NK-92 (cell line): Measurements from ENCODE around the gene TP63.
"Not testable (repeated sequence)": the region's sequence is repeated elsewhere in the genome, so short reads cannot be mapped to it uniquely, and the experiment has no call there.

ENCODE experiments used
- DNase-seq: peaks from one replicate; lab custom pipeline; 2025; ENCODE audit not compliant: unreplicated experiment; lab: John Stamatoyannopoulos, UW

The TP63 gene

GRCh38 chr3:189631373-189631408 is at the start of gene TP63:
Gene TP63 (plus strand): TSS chr3:189631389. CDS start chr3:189631516, 127 bp downstream.
- no peak for DNase-seq

GRCh38 chr3:189582179-189582578 is 49.0 kb upstream of the TP63 start:
- DNase-seq = no peak

DNA sequence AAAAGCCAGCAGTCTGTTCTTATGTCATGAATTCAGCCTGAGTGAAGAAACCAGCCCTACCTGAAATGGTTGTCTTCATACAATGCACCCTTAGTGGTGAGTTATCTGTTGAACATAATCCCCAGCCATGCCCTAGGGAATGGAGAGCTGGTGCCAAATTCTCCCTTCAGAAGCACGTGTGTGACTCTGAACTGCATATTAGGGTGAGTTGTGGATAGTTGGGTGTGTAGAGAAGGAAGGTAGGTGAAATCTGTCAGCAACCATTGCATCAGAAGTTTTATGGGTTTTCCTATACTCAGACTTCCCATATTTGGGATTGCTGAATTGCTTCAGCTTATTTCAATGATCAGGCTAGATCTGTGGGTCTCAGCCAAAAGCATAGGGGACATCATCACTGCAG is 46.5 kb upstream of the TP63 start:
- no peak for DNase-seq

GRCh38 chr3:189586941-189587663 is 44.1 kb upstream of the TP63 start:
- no peak for DNase-seq

DNA sequence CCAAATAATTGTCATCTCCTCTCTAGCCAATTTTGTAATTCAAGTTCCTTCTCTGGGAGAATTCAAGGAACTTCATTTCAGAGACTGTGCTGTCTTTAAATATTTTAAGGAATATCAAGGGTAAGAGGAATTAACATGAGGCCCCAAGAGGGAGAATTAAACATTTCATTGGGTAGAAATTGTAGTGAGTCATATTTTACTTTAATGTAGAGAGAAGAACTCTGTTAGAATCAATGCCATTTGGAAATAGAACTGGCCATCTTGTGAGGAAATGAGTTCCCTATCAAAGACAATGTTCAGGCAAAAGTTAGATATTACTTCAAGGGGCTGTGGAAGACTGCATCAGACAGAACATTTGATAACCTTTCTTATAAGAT is 43.5 kb upstream of the TP63 start:
- no peak for DNase-seq

GRCh38 chr3:189588070-189588469 is 43.1 kb upstream of the TP63 start:
- no peak for DNase-seq

GRCh38 chr3:189588475-189589178 is 42.6 kb upstream of the TP63 start:
- DNase-seq = no peak

DNA sequence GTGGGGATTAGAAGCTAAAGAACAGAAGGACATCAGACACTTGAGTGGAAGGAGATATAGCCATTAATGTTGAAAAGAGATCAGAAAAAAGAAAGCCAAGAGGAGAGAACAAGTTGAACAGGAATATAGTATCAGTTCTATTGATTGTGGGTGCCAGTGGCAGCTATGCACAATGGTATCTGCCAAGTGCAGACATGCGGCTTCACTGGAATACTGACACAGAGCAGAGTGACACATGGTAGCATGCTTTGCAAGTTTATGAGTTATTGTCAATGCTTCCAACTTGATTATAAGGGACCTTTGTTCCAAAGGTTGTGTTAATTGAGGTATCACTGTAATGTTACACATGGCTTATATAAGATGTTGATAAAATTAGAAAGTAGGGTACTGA is 42.0 kb upstream of the TP63 start:
- no peak for DNase-seq

GRCh38 chr3:189590223-189590622 is 41.0 kb upstream of the TP63 start:
- no peak for DNase-seq

- no peak for DNase-seq
These were observed 37.6 kb upstream of the TP63 start for GRCh38 chr3:189593581-189593980.

DNA sequence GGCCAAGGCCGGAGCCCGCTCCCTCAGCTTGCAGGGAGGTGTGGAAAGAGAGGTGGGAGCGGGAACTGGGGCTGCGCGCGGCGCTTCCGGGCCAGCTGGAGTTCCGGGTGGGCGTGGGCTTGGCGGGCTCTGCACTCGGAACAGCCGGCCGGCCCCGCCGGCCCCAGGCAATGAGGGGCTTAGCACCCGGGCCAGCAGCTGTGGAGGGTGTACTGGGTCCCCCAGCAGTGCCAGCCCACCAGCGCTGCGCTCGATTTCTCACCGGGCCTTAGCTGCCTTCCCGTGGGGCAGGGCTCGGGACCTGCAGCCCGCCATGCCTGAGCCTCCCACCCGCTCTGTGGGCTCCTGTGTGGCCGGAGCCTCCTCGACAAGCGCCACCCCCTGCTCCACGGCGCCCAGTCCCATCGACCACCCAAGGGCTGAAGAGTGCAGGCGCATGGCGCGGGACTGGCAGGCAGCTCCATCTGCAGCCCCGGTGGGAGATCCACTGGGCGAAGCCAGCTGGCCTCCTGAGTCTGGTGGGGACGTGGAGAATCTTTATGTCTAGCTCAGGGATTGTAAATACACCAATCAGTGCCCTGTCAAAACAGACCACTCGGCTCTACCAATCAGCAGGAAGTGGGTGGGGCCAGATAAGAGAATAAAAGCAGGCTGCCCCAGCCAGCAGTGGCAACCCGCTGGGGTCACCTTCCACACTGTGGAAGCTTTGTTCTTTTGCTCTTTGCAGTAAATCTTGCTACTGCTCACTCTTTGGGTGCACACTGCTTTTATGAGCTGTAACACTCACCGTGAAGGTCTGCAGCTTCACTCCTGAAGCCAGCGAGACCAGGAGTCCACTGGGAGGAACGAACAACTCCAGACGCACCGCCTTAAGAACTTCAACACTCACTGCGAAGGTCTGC is 34.9 kb upstream of the TP63 start:
- DNase-seq = not testable (repeated sequence)

DNA sequence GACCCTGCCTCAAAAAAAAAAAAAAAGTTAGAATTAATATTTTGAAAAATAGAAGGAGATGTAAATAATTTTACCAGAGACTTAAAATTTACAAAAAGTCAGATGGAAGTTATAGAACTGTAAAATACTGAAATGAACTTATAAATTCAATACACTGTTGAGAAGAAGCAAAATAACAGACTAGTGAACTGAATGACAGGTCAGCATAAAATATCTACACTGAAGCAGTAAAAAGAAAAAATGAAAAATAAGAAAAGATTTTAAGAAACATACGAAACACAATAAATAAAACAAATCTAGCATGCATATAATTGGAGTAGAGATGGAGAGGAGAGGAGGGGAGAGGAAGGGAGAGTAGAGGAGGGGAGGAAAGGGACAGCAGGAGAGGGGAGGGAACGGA is 33.3 kb upstream of the TP63 start:
- no peak for DNase-seq

- no peak for DNase-seq
These were observed 32.5 kb upstream of the TP63 start for GRCh38 chr3:189598530-189599225.

DNA sequence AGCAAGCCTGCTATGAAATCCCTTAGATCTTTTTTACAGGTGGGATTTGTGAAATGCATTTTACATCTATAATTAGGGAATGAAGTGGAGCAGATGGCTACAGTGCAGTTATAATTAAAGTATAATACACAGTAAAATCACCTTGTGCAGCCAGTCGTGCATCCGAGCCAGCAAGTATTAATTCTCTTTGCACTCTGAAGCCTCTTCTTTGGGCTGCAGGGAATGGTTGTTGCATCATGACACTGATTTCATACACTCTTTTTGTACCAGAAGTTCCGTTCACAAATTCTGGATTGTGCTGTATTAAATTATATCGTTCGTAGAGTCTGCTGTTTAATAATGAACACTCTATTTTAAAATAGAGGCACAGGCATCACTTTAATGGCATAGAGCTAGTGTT is 28.7 kb upstream of the TP63 start:
- DNase-seq = no peak

GRCh38 chr3:189605717-189606116 is 25.5 kb upstream of the TP63 start:
- no peak for DNase-seq

DNA sequence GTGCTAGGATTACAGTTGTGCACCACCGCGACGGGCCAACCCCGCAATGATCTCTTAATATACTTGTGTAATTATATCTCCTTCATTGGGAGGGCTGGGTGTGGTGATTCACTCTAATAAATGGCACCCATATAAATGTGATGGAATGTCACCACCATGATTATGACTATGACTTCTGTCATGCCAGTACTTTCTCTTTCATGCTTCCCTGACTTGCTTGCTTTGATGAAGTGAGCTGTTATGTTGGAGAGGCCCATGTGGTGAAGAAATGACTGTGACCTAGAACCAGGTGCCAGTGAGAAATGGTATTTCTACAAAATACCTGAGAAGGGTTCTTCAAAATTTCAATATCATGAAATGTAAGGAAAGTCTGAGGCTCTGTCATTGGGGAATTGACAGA is 24.4 kb upstream of the TP63 start:
- no peak for DNase-seq

DNA sequence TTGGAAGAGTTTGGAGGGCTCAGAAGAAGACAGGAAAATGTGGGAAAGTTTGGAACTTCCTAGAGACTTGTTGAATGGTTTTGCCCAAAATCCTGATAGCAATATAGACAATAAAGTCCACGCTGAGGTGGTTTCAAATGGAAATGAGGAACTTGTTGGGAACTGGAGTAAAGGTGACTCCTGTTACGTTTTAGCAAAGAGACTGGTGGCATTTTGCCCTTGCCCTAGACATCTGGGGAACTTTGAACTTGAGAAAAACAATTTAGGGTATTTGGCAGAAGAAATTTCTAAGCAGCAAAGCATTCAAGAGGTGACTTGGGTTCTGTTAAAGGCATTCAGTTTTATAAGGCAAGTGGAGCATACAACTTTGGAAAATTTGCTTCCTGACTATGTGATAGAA is 18.5 kb upstream of the TP63 start:
- not testable (repeated sequence) for DNase-seq

- no peak for DNase-seq
These were observed 18.1 kb upstream of the TP63 start for GRCh38 chr3:189613122-189613521.

DNA sequence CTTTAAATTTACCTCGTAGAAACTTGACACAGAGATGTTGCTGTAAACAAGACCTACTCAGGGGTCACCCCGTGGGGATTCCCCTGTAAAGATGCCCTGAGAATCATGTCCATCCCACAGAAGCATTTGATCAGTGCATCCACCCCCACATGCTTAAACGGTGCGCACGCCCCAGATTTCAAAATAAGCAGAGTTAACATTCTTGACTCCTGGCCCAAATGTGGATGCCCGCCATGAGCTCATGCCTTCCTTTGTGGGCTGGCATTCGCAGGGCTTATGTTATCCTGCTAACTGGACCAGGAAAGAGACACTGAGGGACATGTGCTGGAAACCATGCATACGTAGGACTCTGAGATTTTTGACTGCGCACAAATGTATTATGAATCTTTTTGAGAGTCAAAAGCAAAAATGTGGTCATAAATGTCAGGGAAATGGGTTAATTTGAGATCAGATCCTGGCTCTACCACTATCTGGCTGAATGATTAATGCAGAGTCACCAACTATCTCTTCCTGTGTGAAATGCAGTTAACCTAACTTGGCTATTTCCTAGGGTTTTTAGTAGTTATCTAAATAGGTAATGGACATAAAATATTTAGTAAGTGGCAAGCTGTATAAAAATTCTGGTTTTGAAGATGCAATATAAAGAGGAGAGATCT is 9.1 kb upstream of the TP63 start:
- no peak for DNase-seq

GRCh38 chr3:189622629-189623028 is 8.6 kb upstream of the TP63 start:
- no peak for DNase-seq

GRCh38 chr3:189624130-189624529 is 7.1 kb upstream of the TP63 start:
- DNase-seq = no peak
